Activated naive CD4-positive, alpha-beta T cell treated with anti-CD3 and anti-CD28 coated beads for 36 hours (primary cell): ENCODE results near the gene ADGRD2. TPM values are rescaled to one million over a fixed set of nuclear protein-coding genes. Genes with fewer than 3 reads are reported as not detected.

Experiments used
- CTCF ChIA-PET: fragments of 350-600 bp; sonication (Branson Sonifier 250); formaldehyde crosslinking; loops from one replicate; lab custom pipeline; 2021; ENCODE audit warnings: antibody characterized with exemption; lab: Charles Lee
- DNase-seq: peaks from one replicate; pipeline ENCODE4 v3.0.0-alpha.2; 2020
- H3K27ac Mint-ChIP-seq: one replicate; pipeline ENCODE4 v1.8.0; 2021; ENCODE audit warnings: mild to moderate bottlenecking, mixed read lengths
- H3K27me3 Mint-ChIP-seq: one replicate; pipeline ENCODE4 v1.8.0; 2021; ENCODE audit warnings: low read depth, mixed read lengths
- H3K36me3 Mint-ChIP-seq: one replicate; pipeline ENCODE4 v1.8.0; 2021; ENCODE audit warnings: low read depth, mixed read lengths
- H3K4me1 Mint-ChIP-seq: one replicate; pipeline ENCODE4 v1.8.0; 2021; ENCODE audit warnings: low read depth, mixed read lengths
- H3K4me3 Mint-ChIP-seq: one replicate; pipeline ENCODE4 v1.8.0; 2021; ENCODE audit warnings: mild to moderate bottlenecking, moderate library complexity, mixed read lengths
- H3K9me3 Mint-ChIP-seq: one replicate; pipeline ENCODE4 v1.8.0; 2021; ENCODE audit warnings: mixed read lengths
- intact Hi-C: fragments of 100-400 bp; cut with micrococcal nuclease; formaldehyde crosslinking; loops from one replicate; pipeline ENCODE4 v1.15.1; 2023
- total RNA-seq, 2 experiments: library from RNA; stranded (reverse); gene quantifications; one replicate each; pipeline ENCODE4 v1.2.3, GENCODE V29; 2021

Gene ADGRD2
- total RNA-seq, 2 experiments from 2014 or later: not detected

- Mint-ChIP-seq H3K4me3 (no peak overlapping the region), H3K27me3 (peaks cover 25% of the 10 kb centered on the region), H3K9me3 (no peaks in the 10 kb centered on the region), H3K4me1 (peaks cover 10% of the 10 kb centered on the region), H3K36me3 (peaks cover 3% of the 10 kb centered on the region), H3K27ac (no peak overlapping the region)
- intact Hi-C loops: no loop called here
- CTCF ChIA-PET: no interaction called here
- DNase-seq: no peak
Observed at GRCh38 chr9:124505006-124505900, 55.0 kb downstream of the ADGRD2 start.

GRCh38 chr9:124505901-124506346 is 55.7 kb downstream of the ADGRD2 start:
- CTCF ChIA-PET: no interaction called here
- Mint-ChIP-seq H3K9me3 (no peaks in the 10 kb centered on the region), H3K4me3 (no peak overlapping the region), H3K4me1 (peaks cover 7% of the 10 kb centered on the region), H3K36me3 (peaks cover 3% of the 10 kb centered on the region), H3K27ac (no peak overlapping the region), H3K27me3 (peaks cover 25% of the 10 kb centered on the region)
- DNase-seq: no peak
- intact Hi-C loops: no loop called here

- Mint-ChIP-seq H3K4me3 (no peak overlapping the region), H3K9me3 (no peaks in the 10 kb centered on the region), H3K27ac (no peak overlapping the region), H3K27me3 (peaks cover 25% of the 10 kb centered on the region), H3K4me1 (peaks cover 6% of the 10 kb centered on the region), H3K36me3 (peaks cover 3% of the 10 kb centered on the region)
- no peak for DNase-seq
- CTCF ChIA-PET: no interaction called here
- intact Hi-C loops: no loop called here
Observed at GRCh38 chr9:124506433-124506832, 56.2 kb downstream of the ADGRD2 start.

- peaks cover 21% of the 10 kb centered on the region for H3K27me3 Mint-ChIP-seq
- peaks cover 3% of the 10 kb centered on the region for H3K36me3 Mint-ChIP-seq
- CTCF ChIA-PET: no interaction called here
- H3K4me3 Mint-ChIP-seq: no peak within 1 kb of the TSS
- no peak within 1 kb of the TSS for H3K27ac Mint-ChIP-seq
- H3K4me1 Mint-ChIP-seq: peaks cover 9% of the 10 kb centered on the region
- intact Hi-C loops: no loop called here
- no peaks in the 10 kb centered on the region for H3K9me3 Mint-ChIP-seq
- no peak for DNase-seq
Observed at GRCh38 chr9:124506931-124507879, 57.0 kb downstream of the ADGRD2 start, which contains the start of gene NR5A1. NR5A1 (minus strand) TSS chr9:124507399; CDS start chr9:124503395, 4,004 bp downstream.

GRCh38 chr9:124507880-124508423 is 57.7 kb downstream of the ADGRD2 start:
- H3K27ac Mint-ChIP-seq: no peak overlapping the region
- no peak overlapping the region for H3K4me3 Mint-ChIP-seq
- H3K27me3 Mint-ChIP-seq: peaks cover 20% of the 10 kb centered on the region
- no peaks in the 10 kb centered on the region for H3K9me3 Mint-ChIP-seq
- intact Hi-C loops: no loop called here
- DNase-seq: no peak
- H3K36me3 Mint-ChIP-seq: peaks cover 3% of the 10 kb centered on the region
- H3K4me1 Mint-ChIP-seq: peaks cover 9% of the 10 kb centered on the region
- CTCF ChIA-PET: interaction anchor here (0.5 kb wide), 1 partner anchor 637 kb away, joined by 3 read pairs; no protein-coding TSS in a partner anchor

GRCh38 chr9:124510650-124511425 is 60.6 kb downstream of the ADGRD2 start:
- Mint-ChIP-seq H3K9me3 (no peaks in the 10 kb centered on the region), H3K36me3 (no peaks in the 10 kb centered on the region), H3K4me3 (no peak overlapping the region), H3K27me3 (peaks cover 9% of the 10 kb centered on the region), H3K27ac (no peak overlapping the region), H3K4me1 (peaks cover 4% of the 10 kb centered on the region)
- DNase-seq: no peak
- intact Hi-C loops: no loop called here
- CTCF ChIA-PET: no interaction called here

GRCh38 chr9:124511426-124511840 is 61.2 kb downstream of the ADGRD2 start:
- no peaks in the 10 kb centered on the region for H3K36me3 Mint-ChIP-seq
- H3K27me3 Mint-ChIP-seq: peaks cover 6% of the 10 kb centered on the region
- H3K9me3 Mint-ChIP-seq: no peaks in the 10 kb centered on the region
- CTCF ChIA-PET: no interaction called here
- DNase-seq: no peak
- no peak overlapping the region for H3K4me3 Mint-ChIP-seq
- H3K27ac Mint-ChIP-seq: no peak overlapping the region
- H3K4me1 Mint-ChIP-seq: peaks cover 4% of the 10 kb centered on the region
- intact Hi-C loops: no loop called here

- H3K27me3 Mint-ChIP-seq: peaks cover 3% of the 10 kb centered on the region
- no peak for DNase-seq
- H3K4me3 Mint-ChIP-seq: no peak overlapping the region
- H3K36me3 Mint-ChIP-seq: no peaks in the 10 kb centered on the region
- no peak overlapping the region for H3K27ac Mint-ChIP-seq
- CTCF ChIA-PET: interaction anchor here (0.6 to 0.7 kb wide), 2 partner anchors 25 to 287 kb away, joined by 3 read pairs; no protein-coding TSS in a partner anchor
- intact Hi-C loops: no loop called here
- H3K9me3 Mint-ChIP-seq: no peaks in the 10 kb centered on the region
- H3K4me1 Mint-ChIP-seq: peaks cover 4% of the 10 kb centered on the region
Observed at GRCh38 chr9:124511891-124512805, 61.9 kb downstream of the ADGRD2 start.

GRCh38 chr9:124512806-124513204 is 62.6 kb downstream of the ADGRD2 start:
- intact Hi-C loops: no loop called here
- no peak for DNase-seq
- no peak overlapping the region for H3K27ac Mint-ChIP-seq
- no peak overlapping the region for H3K4me3 Mint-ChIP-seq
- H3K4me1 Mint-ChIP-seq: peaks cover 4% of the 10 kb centered on the region
- CTCF ChIA-PET: interaction anchor here (0.6 to 0.7 kb wide), 2 partner anchors 24 to 286 kb away, joined by 3 read pairs; no protein-coding TSS in a partner anchor
- peaks cover 3% of the 10 kb centered on the region for H3K27me3 Mint-ChIP-seq
- H3K36me3 Mint-ChIP-seq: no peaks in the 10 kb centered on the region
- no peaks in the 10 kb centered on the region for H3K9me3 Mint-ChIP-seq

GRCh38 chr9:124513376-124513994 is 63.2 kb downstream of the ADGRD2 start:
- CTCF ChIA-PET: interaction anchor here (1.2 kb wide), 1 partner anchor 15 kb away, joined by 3 read pairs; no protein-coding TSS in a partner anchor
- no peak for DNase-seq
- Mint-ChIP-seq H3K27me3 (peaks cover 3% of the 10 kb centered on the region), H3K27ac (no peak overlapping the region), H3K36me3 (no peaks in the 10 kb centered on the region), H3K9me3 (no peaks in the 10 kb centered on the region), H3K4me3 (no peak overlapping the region), H3K4me1 (peaks cover 4% of the 10 kb centered on the region)
- intact Hi-C loops: no loop called here
